GM10248 (cell line): ENCODE results near the gene BAIAP2.

Source experiments
- CTCF ChIA-PET: fragments of 300-600 bp; sonication (Branson Sonifier 250); formaldehyde crosslinking; extraction: SDS; loops from one replicate; lab custom pipeline; 2021; ENCODE audit warnings: antibody characterized with exemption; lab: Yijun Ruan, JAX
- POLR2A ChIA-PET: fragments of 350-650 bp; sonication (Branson Sonifier 250); formaldehyde crosslinking; extraction: SDS; loops from one replicate; lab custom pipeline; 2020; ENCODE audit warnings: antibody characterized with exemption; lab: Yijun Ruan, JAX
- DNase-seq: peaks from one replicate; pipeline ENCODE4 v3.0.0; 2012; ENCODE audit errors: extremely low spot score
- CTCF ChIP-seq: IDR thresholded peaks from 2 replicates; pipeline ENCODE4 v1.5.1; 2012; ENCODE audit warnings: mild to moderate bottlenecking, low read depth; ENCODE audit errors: extremely low read depth, missing control alignments, control extremely low read depth

Gene BAIAP2

GRCh38 chr17:81129711-81130367 lies 94.9 kb downstream of the BAIAP2 start:
- ChIA-PET CTCF (interaction anchor here (1.0 to 1.4 kb wide), 2 partner anchors 13 to 24 kb away, joined by 3 to 5 read pairs; no protein-coding TSS in a partner anchor), POLR2A (no interaction called here)
- TF ChIP-seq CTCF = no peak
- DNase-seq = no peak

- DNase-seq = no peak
- CTCF ChIA-PET = interaction anchor here (1.0 to 1.4 kb wide), 2 partner anchors 12 to 23 kb away, joined by 3 to 5 read pairs; no protein-coding TSS in a partner anchor
- TF ChIP-seq CTCF = no peak
- POLR2A ChIA-PET = no interaction called here
These were observed 95.7 kb downstream of the BAIAP2 start for GRCh38 chr17:81130385-81131361.

- POLR2A ChIA-PET = no interaction called here
- no peak for TF ChIP-seq CTCF
- no peak for DNase-seq
- CTCF ChIA-PET = no interaction called here
These were observed 96.7 kb downstream of the BAIAP2 start for GRCh38 chr17:81131486-81132196.

GRCh38 chr17:81132197-81132540 lies 97.2 kb downstream of the BAIAP2 start:
- no peak for DNase-seq
- TF ChIP-seq CTCF = no peak
- POLR2A ChIA-PET = no interaction called here
- CTCF ChIA-PET = no interaction called here

- POLR2A ChIA-PET = no interaction called here
- DNase-seq = no peak
- CTCF ChIA-PET = interaction anchor here (1.0 to 2.1 kb wide), 4 partner anchors 9 to 352 kb away, joined by 3 to 6 read pairs (median 4); no protein-coding TSS in a partner anchor
- TF ChIP-seq CTCF = no peak
These were observed 98.1 kb downstream of the BAIAP2 start for GRCh38 chr17:81132770-81133723.
